ENCODE results near the gene ASAP3.

DNA sequence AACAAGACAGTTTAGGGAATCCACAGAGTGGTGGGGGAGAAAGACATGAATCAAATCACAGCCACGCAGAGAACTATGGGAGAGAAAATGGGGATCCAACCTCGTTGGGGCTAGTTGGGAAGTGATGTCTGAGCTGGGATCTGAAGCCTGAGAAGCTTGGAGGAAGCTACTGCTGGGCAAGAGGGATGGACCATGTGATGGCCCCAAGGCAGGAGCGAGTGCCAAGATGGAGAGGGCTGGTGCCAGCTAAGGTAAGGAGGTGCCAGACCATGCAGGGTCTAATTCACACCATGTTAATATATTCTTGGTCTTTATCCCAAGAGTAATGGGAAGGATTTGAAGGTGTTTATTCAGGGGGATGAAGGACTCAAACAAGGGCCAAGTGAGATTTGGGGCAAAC, 41.2 kb downstream of the ASAP3 start:
- TF ChIP-seq GATA2 (IDR thresholded peaks at IDR 0.05; ENCODE audit: low read depth, low read length) (no peak), GATA3 (IDR thresholded peaks at IDR 0.05; ENCODE audit: low read depth, low read length) (no peak)

Data from SH-SY5Y (cell line).